ENCODE data around the gene SYNPO2L.
"Not testable (repeated sequence)": the region's sequence is repeated elsewhere in the genome, so short reads cannot be mapped to it uniquely, and the experiment has no call there.

GRCh38 chr10:73664156-73665040 lies 8.6 kb upstream of the SYNPO2L start:
- not testable (repeated sequence) for TF ChIP-seq CTCF (IDR thresholded peaks at IDR 0.05; ENCODE audit: insufficient read depth, low read depth, low read length); EZH2 (IDR thresholded peaks at IDR 0.05; ENCODE audit: insufficient read depth, low read length)

Data from astrocyte (in vitro differentiated cells and primary cell).